OCI-LY1 (cell line): ENCODE results near the gene PSMG4.

Source experiments
- H2AFZ ChIP-seq: fragments of 200-600 bp; sonication (generic), shearing (Covaris generic); 2 replicates; pipeline ENCODE4 v1.6.0; 2014; ENCODE audit warnings: antibody characterized with exemption, mild to moderate bottlenecking, low read length
- H3F3A ChIP-seq: fragments of 200-600 bp; sonication (generic), shearing (Covaris generic); 2 replicates; pipeline ENCODE4 v1.6.0; 2014; ENCODE audit warnings: mild to moderate bottlenecking, antibody characterized with exemption, low read length, moderate library complexity; ENCODE audit not compliant: insufficient read depth
- H3K27ac ChIP-seq: fragments of 200-600 bp; sonication (generic); 2 replicates; pipeline ENCODE4 v1.5.1; 2014; ENCODE audit warnings: low read length, mixed run types, mild to moderate bottlenecking, low read depth; ENCODE audit not compliant: poor library complexity, severe bottlenecking
- H3K27me3 ChIP-seq: fragments of 200-600 bp; sonication (generic); 2 replicates; pipeline ENCODE4 v1.6.0; 2014; ENCODE audit warnings: antibody characterized with exemption, mild to moderate bottlenecking, low read length, moderate library complexity; ENCODE audit not compliant: insufficient read depth
- H3K36me3 ChIP-seq: fragments of 200-600 bp; sonication (generic); 2 replicates; pipeline ENCODE4 v1.6.1; 2014; ENCODE audit warnings: mild to moderate bottlenecking, antibody characterized with exemption, low read length, moderate library complexity, mixed read lengths; ENCODE audit not compliant: insufficient read depth
- H3K4me1 ChIP-seq: fragments of 200-600 bp; sonication (generic); 2 replicates; pipeline ENCODE4 v1.5.1; 2014; ENCODE audit warnings: mild to moderate bottlenecking, low read length, moderate library complexity; ENCODE audit not compliant: insufficient read depth, severe bottlenecking
- H3K4me2 ChIP-seq: fragments of 200-600 bp; sonication (generic), shearing (Covaris generic); 2 replicates; pipeline ENCODE4 v1.6.1; 2014; ENCODE audit warnings: low read length
- H3K4me3 ChIP-seq: fragments of 200-600 bp; sonication (generic); 2 replicates; pipeline ENCODE4 v1.5.1; 2014; ENCODE audit warnings: low read length, low read depth, mild to moderate bottlenecking, mixed read lengths; ENCODE audit not compliant: poor library complexity, severe bottlenecking
- H3K79me2 ChIP-seq: fragments of 200-600 bp; shearing (Covaris generic); 2 replicates; pipeline ENCODE4 v1.6.1; 2016; ENCODE audit warnings: mixed run types, low read length, mixed read lengths; ENCODE audit not compliant: insufficient read depth
- H3K9ac ChIP-seq: fragments of 200-600 bp; sonication (generic), shearing (Covaris generic); 2 replicates; pipeline ENCODE4 v1.6.1; 2014; ENCODE audit warnings: mild to moderate bottlenecking, low read length, mixed read lengths
- H3K9me2 ChIP-seq: fragments of 200-600 bp; sonication (generic), shearing (Covaris generic); 2 replicates; pipeline ENCODE4 v1.6.1; 2014; ENCODE audit warnings: low read depth, mild to moderate bottlenecking, low read length, mixed read lengths
- H3K9me3 ChIP-seq: fragments of 200-600 bp; shearing (Covaris generic); 2 replicates; pipeline ENCODE4 v1.6.1; 2014; ENCODE audit warnings: low read length, mixed read lengths
- H4K20me1 ChIP-seq: fragments of 200-600 bp; sonication (generic), shearing (Covaris generic); 2 replicates; pipeline ENCODE4 v1.6.0; 2016; ENCODE audit warnings: mild to moderate bottlenecking, low read length; ENCODE audit not compliant: insufficient read depth
- CTCF ChIP-seq: fragments of 200-600 bp; sonication (generic), shearing (Covaris generic); IDR thresholded peaks from 2 replicates; pipeline ENCODE4 v1.5.1; 2017; ENCODE audit warnings: mild to moderate bottlenecking, antibody characterized with exemption, low read length, moderate library complexity, mixed read lengths
- EZH2 ChIP-seq: fragments of 200-600 bp; sonication (generic), shearing (Covaris generic); IDR thresholded peaks from 2 replicates; pipeline ENCODE4 v1.8.0; 2017; ENCODE audit warnings: borderline replicate concordance, mixed run types, mild to moderate bottlenecking, antibody characterized with exemption, low read length, moderate library complexity, mixed read lengths

PSMG4 gene

GRCh38 chr6:3214898-3215297 lies 43.8 kb upstream of the PSMG4 start:
- Histone ChIP-seq H3K9ac (no peak overlapping the region), H3K9me2 (no peaks in the 10 kb centered on the region), H3K27me3 (peaks cover 7% of the 10 kb centered on the region; the same call in 1 of the 2 replicates), H3K79me2 (no peaks in the 10 kb centered on the region), H3K4me1 (no peaks in the 10 kb centered on the region), H2AFZ (no peak overlapping the region), H3K4me3 (no peak overlapping the region), H3K27ac (no peak overlapping the region), H4K20me1 (no peaks in the 10 kb centered on the region), H3K4me2 (no peak overlapping the region), H3F3A (no peaks in the 10 kb centered on the region), H3K9me3 (no peaks in the 10 kb centered on the region), H3K36me3 (no peaks in the 10 kb centered on the region)
- no peak for TF ChIP-seq EZH2
- TF ChIP-seq CTCF = no peak

GRCh38 chr6:3217286-3217685 lies 41.5 kb upstream of the PSMG4 start:
- no peaks in the 10 kb centered on the region for H3K36me3 ChIP-seq
- H3K9me3 ChIP-seq = no peaks in the 10 kb centered on the region
- H3K27ac ChIP-seq = no peak overlapping the region
- H2AFZ ChIP-seq = no peak overlapping the region
- H3K9me2 ChIP-seq = no peaks in the 10 kb centered on the region
- H3K4me2 ChIP-seq = no peak overlapping the region
- H3K4me3 ChIP-seq = no peak overlapping the region
- TF ChIP-seq EZH2 = no peak
- no peak for TF ChIP-seq CTCF
- H4K20me1 ChIP-seq = no peaks in the 10 kb centered on the region
- no peaks in the 10 kb centered on the region for H3K79me2 ChIP-seq
- no peaks in the 10 kb centered on the region for H3K4me1 ChIP-seq
- no peaks in the 10 kb centered on the region for H3F3A ChIP-seq
- peaks cover 7% of the 10 kb centered on the region; the same call in 1 of the 2 replicates for H3K27me3 ChIP-seq
- H3K9ac ChIP-seq = no peak overlapping the region

GRCh38 chr6:3218266-3218665 lies 40.5 kb upstream of the PSMG4 start:
- no peaks in the 10 kb centered on the region for H3K4me1 ChIP-seq
- no peaks in the 10 kb centered on the region for H3F3A ChIP-seq
- no peaks in the 10 kb centered on the region for H3K79me2 ChIP-seq
- H2AFZ ChIP-seq = no peak overlapping the region
- H3K4me3 ChIP-seq = no peak overlapping the region
- H4K20me1 ChIP-seq = no peaks in the 10 kb centered on the region
- no peaks in the 10 kb centered on the region for H3K9me3 ChIP-seq
- no peak overlapping the region for H3K27ac ChIP-seq
- H3K36me3 ChIP-seq = no peaks in the 10 kb centered on the region
- H3K4me2 ChIP-seq = no peak overlapping the region
- peaks cover 7% of the 10 kb centered on the region; the same call in 1 of the 2 replicates for H3K27me3 ChIP-seq
- H3K9me2 ChIP-seq = no peaks in the 10 kb centered on the region
- no peak overlapping the region for H3K9ac ChIP-seq
- TF ChIP-seq EZH2 (no peak), CTCF (no peak)
